SH-SY5Y (cell line): ENCODE results near the gene DDX18.

Experiments
- GATA2 ChIP-seq: IDR thresholded peaks from 2 replicates; pipeline ENCODE4 v1.6.1; 2011; ENCODE audit warnings: mild to moderate bottlenecking, low read depth, low read length
- GATA3 ChIP-seq: IDR thresholded peaks from 2 replicates; pipeline ENCODE4 v1.6.1; 2011; ENCODE audit warnings: low read depth, mild to moderate bottlenecking, low read length, moderate library complexity

DNA sequence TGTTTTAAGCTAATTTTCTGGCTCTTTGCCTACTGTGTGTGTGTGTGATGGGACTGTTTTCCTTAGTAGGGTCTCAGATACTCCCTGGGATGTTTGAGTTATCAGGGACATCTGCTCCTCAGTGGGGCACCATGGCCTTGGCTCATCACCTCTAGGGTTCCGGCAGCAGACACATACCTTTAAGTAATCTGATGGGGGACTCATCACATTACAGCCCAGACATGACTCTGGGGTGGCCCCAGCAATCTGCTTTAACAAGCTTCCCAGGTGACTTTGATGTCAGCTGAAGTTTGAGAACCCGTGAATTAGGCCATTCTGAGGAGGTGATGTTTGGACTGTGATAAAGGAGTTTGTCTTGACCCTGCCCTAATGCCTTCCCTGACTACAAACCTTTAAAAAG, 38.8 kb downstream of the DDX18 start:
- TF ChIP-seq GATA2 (no peak), GATA3 (no peak)
